Liver (tissue), 9 donors: Measurements from ENCODE around the gene ADCY3. TPM values are rescaled to one million over a fixed set of nuclear protein-coding genes. Genes with fewer than 3 reads are reported as not detected.

Experiments used
- DNase-seq: peaks from one replicate; pipeline ENCODE4 v3.0.0-alpha.2; 2017; ENCODE audit warnings: low spot score
- H3K27ac ChIP-seq, 2 donors: one replicate each; pipeline ENCODE4 v1.7.0; 2013; ENCODE audit warnings: inconsistent platforms in 2 of 2, low read length in 2 of 2, control low read depth in 1 of 2, low read depth in 1 of 2, mild to moderate bottlenecking in 1 of 2
- H3K27me3 ChIP-seq, 4 donors: one replicate each; pipeline versions ENCODE4 v1.6.1 to v1.7.0; 2013; ENCODE audit warnings: low read length in 3 of 4, inconsistent platforms in 1 of 4, mild to moderate bottlenecking in 1 of 4, moderate library complexity in 1 of 4; ENCODE audit not compliant: control insufficient read depth in 4 of 4, insufficient read depth in 4 of 4
- H3K36me3 ChIP-seq, 4 donors: one replicate each; pipeline versions ENCODE4 v1.6.1 to v1.7.0; 2013; ENCODE audit warnings: low read length in 3 of 4, mild to moderate bottlenecking in 3 of 4, low read depth in 1 of 4, moderate library complexity in 1 of 4; ENCODE audit not compliant: control insufficient read depth in 4 of 4, insufficient read depth in 3 of 4
- H3K4me1 ChIP-seq, 4 donors: one replicate each; pipeline versions ENCODE4 v1.6.1 to v1.7.0; 2013; ENCODE audit warnings: low read length in 3 of 4, mild to moderate bottlenecking in 3 of 4, moderate library complexity in 1 of 4; ENCODE audit not compliant: control insufficient read depth in 4 of 4, insufficient read depth in 4 of 4
- H3K4me3 ChIP-seq, 3 donors: one replicate each; pipeline versions ENCODE4 v1.6.1 to v1.7.0; 2013; ENCODE audit warnings: low read length in 3 of 3, control low read depth in 1 of 3, low read depth in 1 of 3, mild to moderate bottlenecking in 1 of 3
- H3K9ac ChIP-seq, 2 donors: one replicate each; pipeline ENCODE4 v1.7.0; 2013; ENCODE audit warnings: low read length in 2 of 2, mild to moderate bottlenecking in 2 of 2, moderate library complexity in 2 of 2, control low read depth in 1 of 2, low read depth in 1 of 2
- H3K9me3 ChIP-seq, 4 donors: one replicate each; pipeline versions ENCODE4 v1.6.1 to v1.7.0; 2013; ENCODE audit warnings: low read length in 3 of 4; ENCODE audit not compliant: control insufficient read depth in 4 of 4
- FOXA1 ChIP-seq: IDR thresholded peaks from 2 replicates; pipeline ENCODE4 v1.6.1; 2016; ENCODE audit warnings: antibody characterized with exemption
- FOXA2 ChIP-seq: IDR thresholded peaks from 2 replicates; pipeline ENCODE4 v1.6.1; 2016; ENCODE audit warnings: antibody characterized with exemption
- HNF4A ChIP-seq, 2 donors: conservative IDR thresholded peaks; 2 replicates each; pipeline ENCODE4 v1.6.1; 2016; ENCODE audit warnings: antibody characterized with exemption in 2 of 2, mild to moderate bottlenecking in 2 of 2
- JUND ChIP-seq, 2 donors: IDR thresholded peaks; 2 replicates each; pipeline ENCODE4 v1.6.1; 2016; ENCODE audit warnings: antibody characterized with exemption in 2 of 2
- NR2F2 ChIP-seq: IDR thresholded peaks from 2 replicates; pipeline ENCODE4 v1.6.1; 2016; ENCODE audit warnings: antibody characterized with exemption
- SP1 ChIP-seq: IDR thresholded peaks from 2 replicates; pipeline ENCODE4 v1.6.1; 2018; ENCODE audit warnings: antibody characterized with exemption, mild to moderate bottlenecking
- TAF1 ChIP-seq: conservative IDR thresholded peaks from 2 replicates; pipeline ENCODE4 v1.6.1; 2016; ENCODE audit warnings: antibody characterized with exemption, mild to moderate bottlenecking
- WGBS: extraction: QIAGEN DNeasy Blood & Tissue Kit; methylation state at CpG from one replicate; pipeline ENCODE4 v1.1.7; 2013; 5-methylcytosine and 5-hydroxymethylcytosine counted together
- polyA plus RNA-seq, 2 donors: library from polyadenylated mRNA; stranded (reverse) in 1 of 2; unstranded in 1 of 2; fragments of 200-250 nt in 1 of 2; fragments of >200 nt in 1 of 2; fragmentation: Nextera tagmentation in 1 of 2; extraction: Ambion mirVana in 1 of 2; gene quantifications; one replicate each; pipeline versions ENCODE4 v1.2.1 to v1.2.3, GENCODE V29; 2013 to 2015
- total RNA-seq, 2 donors: library from RNA; depleted of rRNA; stranded (reverse); fragments of >200 nt; gene quantifications; one replicate each; pipeline ENCODE4 v1.2.3, GENCODE V29; 2014
- TF ChIP-seq, protein P1 (sequence below): fragments of 150-350 bp; IDR thresholded peaks from 2 replicates; pipeline ENCODE4 v1.5.1; 2017; ENCODE audit warnings: improper control_type of control experiment, low read depth, low read length; ENCODE audit not compliant: missing input control
- TF ChIP-seq, protein P2 (sequence below): IDR thresholded peaks from 2 replicates; pipeline ENCODE4 v1.6.1; 2016; ENCODE audit warnings: antibody characterized with exemption
- TF ChIP-seq, protein P3 (sequence below): IDR thresholded peaks from 2 replicates; pipeline ENCODE4 v1.6.1; 2016; ENCODE audit warnings: antibody characterized with exemption
- TF ChIP-seq, protein P4 (sequence below): IDR thresholded peaks from 2 replicates; pipeline ENCODE4 v1.6.1; 2016; ENCODE audit warnings: antibody characterized with exemption
- donor health status: healthy.
- donor health status: healthy.
- donor health status: healthy.
- donor health status: healthy.
- donor health status: healthy.

ADCY3 gene
- total and polyA plus RNA-seq, 4 donors = 0.99 to 8.4 (median 6.4) TPM

DNA sequence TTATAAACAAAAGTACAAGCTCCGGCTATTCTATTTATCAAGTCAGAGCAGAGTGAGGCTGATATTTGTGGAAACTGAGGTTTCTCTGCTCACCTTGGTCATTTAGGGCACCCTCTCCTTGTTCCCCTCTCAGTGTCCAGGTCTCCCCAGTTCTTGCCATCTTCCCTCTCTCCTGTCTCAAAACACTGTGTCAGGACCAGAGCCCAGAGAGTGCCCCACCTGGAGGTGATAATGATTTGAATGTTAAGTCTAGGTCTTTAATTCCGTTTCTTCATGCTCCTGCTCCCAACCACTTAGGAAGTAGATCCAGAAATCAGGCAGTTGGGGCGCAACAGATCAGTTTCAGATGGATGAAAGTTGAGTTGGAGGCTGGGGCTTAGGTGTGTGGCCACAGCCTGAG, 9.2 kb upstream of the ADCY3 start:
- no peaks in the 10 kb centered on the region for H3K9me3 ChIP-seq
- no peak overlapping the region for H3K27ac ChIP-seq
- 92% methylated on average over 3 of the region's 3 CpGs for WGBS
- DNase-seq = no peak
- no peak for TF ChIP-seq HNF4A (conservative IDR thresholded peaks at IDR 0.05)
- no peak for TF ChIP-seq FOXA1
- H3K4me1 ChIP-seq = peaks cover 0 to 3% (median 0%) of the 10 kb centered on the region in 4 donors
- no peak overlapping the region for H3K4me3 ChIP-seq
- peaks cover 0 to 2% (median 0%) of the 10 kb centered on the region in 4 donors for H3K27me3 ChIP-seq
- no peaks in the 10 kb centered on the region for H3K36me3 ChIP-seq
- no peak overlapping the region for H3K9ac ChIP-seq

DNA sequence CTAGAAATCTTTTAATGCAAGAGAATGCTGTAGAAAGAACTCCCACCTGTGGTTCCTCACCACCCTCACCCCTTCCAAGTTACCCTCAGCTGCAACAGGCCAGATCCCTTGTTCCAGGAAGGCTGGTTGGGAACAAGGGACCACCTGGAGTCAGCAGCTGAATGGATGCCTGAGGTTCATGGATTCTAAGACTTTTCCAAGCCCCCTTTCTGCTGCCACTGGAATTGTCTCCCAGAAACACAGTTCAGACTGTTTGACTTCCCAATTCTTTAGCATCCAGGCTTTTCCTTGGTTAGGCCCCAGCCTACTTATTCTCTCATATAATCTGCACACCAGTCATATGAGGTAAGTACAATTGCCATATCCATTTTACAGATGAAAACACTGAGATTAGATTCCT, 8.0 kb upstream of the ADCY3 start:
- Histone ChIP-seq H3K4me1 (peaks cover 0 to 3% (median 0%) of the 10 kb centered on the region in 4 donors), H3K4me3 (no peak overlapping the region), H3K27ac (no peak overlapping the region), H3K9ac (no peak overlapping the region), H3K9me3 (no peaks in the 10 kb centered on the region), H3K27me3 (peaks cover 0 to 2% (median 0%) of the 10 kb centered on the region in 4 donors), H3K36me3 (no peaks in the 10 kb centered on the region)
- TF ChIP-seq SP1 = no peak
- TF ChIP-seq, protein P1, sequence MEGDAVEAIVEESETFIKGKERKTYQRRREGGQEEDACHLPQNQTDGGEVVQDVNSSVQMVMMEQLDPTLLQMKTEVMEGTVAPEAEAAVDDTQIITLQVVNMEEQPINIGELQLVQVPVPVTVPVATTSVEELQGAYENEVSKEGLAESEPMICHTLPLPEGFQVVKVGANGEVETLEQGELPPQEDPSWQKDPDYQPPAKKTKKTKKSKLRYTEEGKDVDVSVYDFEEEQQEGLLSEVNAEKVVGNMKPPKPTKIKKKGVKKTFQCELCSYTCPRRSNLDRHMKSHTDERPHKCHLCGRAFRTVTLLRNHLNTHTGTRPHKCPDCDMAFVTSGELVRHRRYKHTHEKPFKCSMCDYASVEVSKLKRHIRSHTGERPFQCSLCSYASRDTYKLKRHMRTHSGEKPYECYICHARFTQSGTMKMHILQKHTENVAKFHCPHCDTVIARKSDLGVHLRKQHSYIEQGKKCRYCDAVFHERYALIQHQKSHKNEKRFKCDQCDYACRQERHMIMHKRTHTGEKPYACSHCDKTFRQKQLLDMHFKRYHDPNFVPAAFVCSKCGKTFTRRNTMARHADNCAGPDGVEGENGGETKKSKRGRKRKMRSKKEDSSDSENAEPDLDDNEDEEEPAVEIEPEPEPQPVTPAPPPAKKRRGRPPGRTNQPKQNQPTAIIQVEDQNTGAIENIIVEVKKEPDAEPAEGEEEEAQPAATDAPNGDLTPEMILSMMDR = no peak
- TF ChIP-seq, protein P2, sequence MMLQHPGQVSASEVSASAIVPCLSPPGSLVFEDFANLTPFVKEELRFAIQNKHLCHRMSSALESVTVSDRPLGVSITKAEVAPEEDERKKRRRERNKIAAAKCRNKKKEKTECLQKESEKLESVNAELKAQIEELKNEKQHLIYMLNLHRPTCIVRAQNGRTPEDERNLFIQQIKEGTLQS = no peak
- TF ChIP-seq FOXA2 = no peak
- TF ChIP-seq, protein P3, sequence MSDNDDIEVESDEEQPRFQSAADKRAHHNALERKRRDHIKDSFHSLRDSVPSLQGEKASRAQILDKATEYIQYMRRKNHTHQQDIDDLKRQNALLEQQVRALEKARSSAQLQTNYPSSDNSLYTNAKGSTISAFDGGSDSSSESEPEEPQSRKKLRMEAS = no peak
- no peak for TF ChIP-seq HNF4A (conservative IDR thresholded peaks at IDR 0.05)
- TF ChIP-seq JUND (IDR thresholded peaks at IDR 0.05) = no peak
- TF ChIP-seq, protein P4, sequence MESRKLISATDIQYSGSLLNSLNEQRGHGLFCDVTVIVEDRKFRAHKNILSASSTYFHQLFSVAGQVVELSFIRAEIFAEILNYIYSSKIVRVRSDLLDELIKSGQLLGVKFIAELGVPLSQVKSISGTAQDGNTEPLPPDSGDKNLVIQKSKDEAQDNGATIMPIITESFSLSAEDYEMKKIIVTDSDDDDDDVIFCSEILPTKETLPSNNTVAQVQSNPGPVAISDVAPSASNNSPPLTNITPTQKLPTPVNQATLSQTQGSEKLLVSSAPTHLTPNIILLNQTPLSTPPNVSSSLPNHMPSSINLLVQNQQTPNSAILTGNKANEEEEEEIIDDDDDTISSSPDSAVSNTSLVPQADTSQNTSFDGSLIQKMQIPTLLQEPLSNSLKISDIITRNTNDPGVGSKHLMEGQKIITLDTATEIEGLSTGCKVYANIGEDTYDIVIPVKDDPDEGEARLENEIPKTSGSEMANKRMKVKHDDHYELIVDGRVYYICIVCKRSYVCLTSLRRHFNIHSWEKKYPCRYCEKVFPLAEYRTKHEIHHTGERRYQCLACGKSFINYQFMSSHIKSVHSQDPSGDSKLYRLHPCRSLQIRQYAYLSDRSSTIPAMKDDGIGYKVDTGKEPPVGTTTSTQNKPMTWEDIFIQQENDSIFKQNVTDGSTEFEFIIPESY = no peak
- TF ChIP-seq TAF1 = no peak
- TF ChIP-seq FOXA1 = no peak
- DNase-seq = no peak

DNA sequence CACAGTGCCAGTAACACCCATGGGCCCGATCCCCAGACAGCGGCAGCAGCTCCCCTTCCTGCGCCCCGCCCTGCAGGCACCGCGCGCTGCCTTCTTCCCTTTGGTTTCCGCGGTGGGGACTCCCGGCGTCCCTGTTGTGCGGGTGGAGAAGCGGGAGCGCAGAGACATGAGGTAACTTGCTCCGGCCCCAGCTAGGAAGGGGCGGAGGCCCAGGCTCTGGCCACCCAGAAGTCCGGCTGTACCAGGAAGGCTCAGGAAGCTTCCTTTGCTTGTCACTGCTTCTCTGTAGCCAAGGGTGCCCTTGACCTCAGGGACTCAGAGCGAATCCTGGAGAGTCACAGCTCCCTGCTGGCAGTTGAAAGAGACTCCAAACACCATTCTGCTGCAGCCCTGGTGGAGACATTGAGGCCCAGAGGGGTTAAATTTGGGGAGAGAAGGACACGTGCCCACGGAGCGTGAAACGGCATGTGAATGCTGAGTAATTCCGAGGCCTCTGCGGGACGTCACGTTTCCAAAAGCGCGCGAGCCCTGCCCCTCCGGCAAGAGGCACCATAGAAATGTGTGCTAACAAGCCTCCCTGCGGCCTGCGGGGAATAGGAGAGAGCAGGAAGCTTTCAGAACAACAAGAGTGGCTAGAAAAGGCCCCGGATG, 6.7 kb upstream of the ADCY3 start:
- Histone ChIP-seq H3K4me3 (no peak overlapping the region), H3K27ac (no peak overlapping the region)

More for the DNA sequence above, 6.7 kb upstream of the ADCY3 start:
- no peaks in the 10 kb centered on the region for H3K9me3 ChIP-seq
- H3K36me3 ChIP-seq = no peaks in the 10 kb centered on the region
- no peak overlapping the region for H3K9ac ChIP-seq
- peaks cover 0 to 2% (median 0%) of the 10 kb centered on the region in 4 donors for H3K27me3 ChIP-seq
- no peak for DNase-seq
- H3K4me1 ChIP-seq = peaks cover 0 to 3% (median 0%) of the 10 kb centered on the region in 4 donors
- 26% methylated on average over 33 of the region's 33 CpGs for WGBS
- TF ChIP-seq NR2F2 = peak; percentile 20
- TF ChIP-seq, protein P2 = no peak
